GM12865 (cell line): Measurements from ENCODE around the gene CFAP46.

Source experiments
- DNase-seq: peaks from one replicate; pipeline ENCODE4 v3.0.0; 2010; ENCODE audit warnings: low read depth
- H3K4me3 ChIP-seq: 2 replicates; pipeline ENCODE4 v1.5.1; 2011; ENCODE audit warnings: mild to moderate bottlenecking, low read depth, low read length, control low read depth
- TF ChIP-seq, protein P1 (sequence below): IDR thresholded peaks from 2 replicates; pipeline ENCODE4 v1.5.1; 2011; ENCODE audit warnings: low read length, control low read depth, low read depth, inconsistent platforms; ENCODE audit not compliant: insufficient read depth; ENCODE audit errors: missing control alignments

The CFAP46 gene

GRCh38 chr10:132835848-132836233 is 106.5 kb downstream of the CFAP46 start:
- TF ChIP-seq, protein P1, sequence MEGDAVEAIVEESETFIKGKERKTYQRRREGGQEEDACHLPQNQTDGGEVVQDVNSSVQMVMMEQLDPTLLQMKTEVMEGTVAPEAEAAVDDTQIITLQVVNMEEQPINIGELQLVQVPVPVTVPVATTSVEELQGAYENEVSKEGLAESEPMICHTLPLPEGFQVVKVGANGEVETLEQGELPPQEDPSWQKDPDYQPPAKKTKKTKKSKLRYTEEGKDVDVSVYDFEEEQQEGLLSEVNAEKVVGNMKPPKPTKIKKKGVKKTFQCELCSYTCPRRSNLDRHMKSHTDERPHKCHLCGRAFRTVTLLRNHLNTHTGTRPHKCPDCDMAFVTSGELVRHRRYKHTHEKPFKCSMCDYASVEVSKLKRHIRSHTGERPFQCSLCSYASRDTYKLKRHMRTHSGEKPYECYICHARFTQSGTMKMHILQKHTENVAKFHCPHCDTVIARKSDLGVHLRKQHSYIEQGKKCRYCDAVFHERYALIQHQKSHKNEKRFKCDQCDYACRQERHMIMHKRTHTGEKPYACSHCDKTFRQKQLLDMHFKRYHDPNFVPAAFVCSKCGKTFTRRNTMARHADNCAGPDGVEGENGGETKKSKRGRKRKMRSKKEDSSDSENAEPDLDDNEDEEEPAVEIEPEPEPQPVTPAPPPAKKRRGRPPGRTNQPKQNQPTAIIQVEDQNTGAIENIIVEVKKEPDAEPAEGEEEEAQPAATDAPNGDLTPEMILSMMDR: no peak
- no peak overlapping the region for H3K4me3 ChIP-seq
- DNase-seq: no peak

DNA sequence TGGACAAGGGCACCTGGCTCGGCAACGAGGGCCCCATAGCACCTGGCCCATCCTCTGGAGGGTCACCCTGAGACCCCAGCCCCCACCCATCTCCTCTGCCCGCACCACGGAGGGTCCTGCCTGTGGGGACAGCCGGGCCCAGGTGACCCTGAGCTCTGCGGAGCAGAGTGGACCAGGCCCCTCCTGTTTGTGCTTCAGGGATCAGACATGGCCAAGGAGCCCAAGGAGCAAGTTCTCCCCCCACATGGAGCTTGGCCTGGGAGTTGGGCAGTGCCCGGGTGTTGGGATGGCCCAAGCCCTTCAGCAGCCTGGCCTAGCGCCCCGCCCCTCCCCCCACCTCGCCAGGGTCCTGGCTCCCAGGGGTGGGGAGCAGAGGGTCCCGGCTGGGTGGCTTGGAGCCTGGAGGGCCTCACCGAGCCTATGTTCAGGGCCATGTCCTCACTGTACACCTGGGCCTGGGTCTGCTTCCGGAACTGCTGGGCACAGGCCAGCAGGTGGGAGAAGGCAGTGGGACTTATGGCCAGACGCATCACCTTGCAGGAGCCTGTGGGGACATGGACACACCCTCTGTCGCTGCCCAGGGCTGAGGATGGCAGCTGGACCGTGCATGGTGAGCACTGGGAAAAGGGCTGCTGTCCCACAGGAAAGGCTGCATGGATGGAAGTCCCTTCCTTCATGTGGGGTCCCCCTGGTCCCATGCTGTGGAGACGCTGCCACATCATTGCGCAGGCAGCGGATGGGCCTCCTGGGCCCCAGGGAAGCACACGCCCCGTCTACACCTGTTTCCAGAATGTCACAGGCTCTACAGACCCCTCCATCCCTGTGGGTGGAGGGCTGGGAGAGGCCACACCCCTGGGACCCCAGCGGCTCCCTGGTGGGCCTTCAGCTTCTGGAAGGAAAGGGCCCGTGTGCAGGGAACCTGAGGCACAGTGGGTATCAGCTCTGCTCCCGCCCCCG is 107.2 kb downstream of the CFAP46 start:
- DNase-seq: no peak
- TF ChIP-seq, protein P1: no peak
- H3K4me3 ChIP-seq: no peak overlapping the region

GRCh38 chr10:132834311-132834761 is 108.0 kb downstream of the CFAP46 start:
- TF ChIP-seq, protein P1: no peak
- no peak overlapping the region for H3K4me3 ChIP-seq
- no peak for DNase-seq

DNA sequence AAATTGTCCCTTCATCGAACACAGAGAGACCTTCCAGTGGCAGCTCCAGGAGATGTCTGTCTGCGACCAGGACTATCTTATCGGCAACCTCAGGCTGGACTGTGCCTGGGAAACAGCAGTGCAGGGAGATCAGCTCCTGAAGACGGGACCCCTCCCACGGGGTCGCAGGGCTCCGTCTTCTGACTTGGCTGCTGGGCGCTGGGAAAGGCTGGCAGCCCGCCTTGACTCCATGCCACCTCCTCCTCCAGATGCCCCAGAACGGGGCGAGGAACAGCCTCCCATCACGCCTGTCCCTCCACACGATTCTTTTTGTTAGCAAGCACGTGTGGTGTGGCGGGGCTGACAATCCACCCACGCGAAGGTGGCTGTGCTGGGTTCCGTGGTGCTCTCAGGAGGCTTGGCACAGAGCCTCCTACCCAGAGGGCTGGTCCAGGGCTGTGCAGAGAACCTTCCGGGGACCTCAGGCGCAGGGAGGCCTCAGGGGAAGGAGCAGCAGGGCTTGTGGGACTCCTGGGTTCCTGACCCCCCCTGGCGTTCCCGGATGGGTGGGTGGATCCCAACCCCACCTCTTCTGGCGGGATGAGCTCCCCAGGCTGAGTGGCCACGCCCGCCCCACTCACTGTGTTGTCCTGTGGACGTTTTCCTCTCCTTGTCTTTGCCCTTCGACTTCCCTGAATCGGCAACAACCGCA is 108.8 kb downstream of the CFAP46 start:
- no peak for DNase-seq
- TF ChIP-seq, protein P1: no peak
- H3K4me3 ChIP-seq: no peak overlapping the region

DNA sequence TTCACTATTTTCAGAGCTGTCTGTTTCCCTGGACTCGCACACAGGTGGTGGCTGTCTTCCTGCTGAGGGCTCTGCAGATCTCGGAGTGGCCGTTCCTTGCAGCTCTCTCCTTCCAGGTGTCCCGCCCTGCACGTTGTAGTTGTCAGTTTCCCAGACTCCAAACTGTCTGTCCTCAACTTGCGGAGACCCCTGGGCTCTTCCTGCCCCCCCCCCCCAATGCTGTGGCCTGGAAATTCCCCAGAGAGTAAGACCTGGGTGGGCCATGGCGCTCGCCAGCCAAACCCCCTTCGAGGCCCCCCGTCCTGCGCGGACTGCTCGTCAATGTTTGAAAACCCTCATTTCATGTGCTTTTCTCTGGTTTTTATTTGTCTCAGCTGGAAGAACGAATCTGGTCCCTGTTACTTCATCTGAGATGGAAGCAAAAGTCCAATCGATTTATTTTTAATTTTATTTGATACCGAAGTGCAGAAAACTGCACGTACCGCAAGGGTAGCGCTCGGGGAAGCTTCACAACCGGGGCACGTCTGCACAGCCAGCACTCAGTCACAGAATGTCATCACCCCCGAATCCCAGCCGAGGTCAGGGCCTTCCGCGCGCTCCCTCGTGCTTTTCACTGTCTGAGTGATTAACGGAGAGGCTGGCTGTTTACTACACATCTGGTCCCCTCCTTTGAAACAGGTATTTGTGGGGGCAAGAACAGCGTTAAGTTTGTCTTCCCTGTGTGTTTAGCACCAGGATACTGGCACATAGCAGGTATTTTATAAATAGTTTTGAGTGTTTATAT is 110.0 kb downstream of the CFAP46 start:
- TF ChIP-seq, protein P1: no peak
- DNase-seq: no peak

DNA sequence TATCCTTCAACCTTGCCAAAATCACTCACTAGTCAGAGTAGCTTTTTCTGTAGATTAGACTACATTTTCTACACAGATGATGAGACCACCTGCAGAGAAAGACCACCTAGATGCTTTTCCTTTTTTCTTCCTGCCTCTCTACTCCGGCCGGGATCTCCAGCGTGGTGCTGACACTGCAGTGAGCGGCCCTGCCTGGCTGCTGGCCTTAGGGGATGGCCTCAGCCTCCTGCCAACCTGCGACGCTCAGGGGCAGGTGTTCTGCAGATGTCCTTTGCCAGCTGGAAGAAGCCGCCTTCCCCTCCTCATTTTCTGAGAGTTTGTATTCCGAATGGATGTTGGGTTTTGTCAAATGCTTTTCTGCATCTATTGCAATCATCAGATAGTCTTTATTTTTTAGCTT is 113.0 kb downstream of the CFAP46 start:
- H3K4me3 ChIP-seq: no peak overlapping the region
- no peak for DNase-seq
- TF ChIP-seq, protein P1: no peak

More for the DNA sequence above, 110.0 kb downstream of the CFAP46 start:
- no peak overlapping the region for H3K4me3 ChIP-seq
